Activated CD4-positive, alpha-beta memory T cell treated with anti-CD3 and anti-CD28 coated beads for 36 hours (primary cell): ENCODE measurements around the gene KCNB1. TPM values are rescaled to one million over a fixed set of nuclear protein-coding genes. Genes with fewer than 3 reads are reported as not detected.
"Not testable (repeated sequence)": the region's sequence is repeated elsewhere in the genome, so short reads cannot be mapped to it uniquely, and the experiment has no call there.

ENCODE experiments used
- CTCF ChIA-PET: fragments of 350-600 bp; sonication (Branson Sonifier 250); formaldehyde crosslinking; loops from one replicate; lab custom pipeline; 2021; ENCODE audit warnings: antibody characterized with exemption, inconsistent platforms; lab: Charles Lee
- POLR2A ChIA-PET: fragments of 350-600 bp; sonication (Branson Sonifier 250); formaldehyde crosslinking; loops from one replicate; lab custom pipeline; 2021; ENCODE audit warnings: antibody characterized with exemption; lab: Charles Lee
- DNase-seq: peaks from one replicate; pipeline ENCODE4 v3.0.0-alpha.2; 2020
- H3K27ac Mint-ChIP-seq: one replicate; pipeline ENCODE4 v1.8.0; 2021; ENCODE audit warnings: mixed read lengths
- H3K27me3 Mint-ChIP-seq: one replicate; pipeline ENCODE4 v1.8.0; 2021; ENCODE audit warnings: mixed read lengths
- H3K36me3 Mint-ChIP-seq: one replicate; pipeline ENCODE4 v1.8.0; 2021; ENCODE audit warnings: mixed read lengths
- H3K4me1 Mint-ChIP-seq: one replicate; pipeline ENCODE4 v1.8.0; 2021; ENCODE audit warnings: low read depth, mixed read lengths
- H3K4me3 Mint-ChIP-seq: one replicate; pipeline ENCODE4 v1.8.0; 2021; ENCODE audit warnings: mild to moderate bottlenecking, mixed read lengths
- H3K9me3 Mint-ChIP-seq: one replicate; pipeline ENCODE4 v1.8.0; 2021; ENCODE audit warnings: mixed read lengths
- intact Hi-C: fragments of 100-400 bp; cut with micrococcal nuclease; formaldehyde crosslinking; loops from one replicate; pipeline ENCODE4 v1.15.1; 2023
- total RNA-seq, 2 experiments: library from RNA; stranded (reverse); gene quantifications; one replicate each; pipeline ENCODE4 v1.2.3, GENCODE V29; 2021

The KCNB1 gene
- total RNA-seq, 2 experiments from 2014 or later: not detected

DNA sequence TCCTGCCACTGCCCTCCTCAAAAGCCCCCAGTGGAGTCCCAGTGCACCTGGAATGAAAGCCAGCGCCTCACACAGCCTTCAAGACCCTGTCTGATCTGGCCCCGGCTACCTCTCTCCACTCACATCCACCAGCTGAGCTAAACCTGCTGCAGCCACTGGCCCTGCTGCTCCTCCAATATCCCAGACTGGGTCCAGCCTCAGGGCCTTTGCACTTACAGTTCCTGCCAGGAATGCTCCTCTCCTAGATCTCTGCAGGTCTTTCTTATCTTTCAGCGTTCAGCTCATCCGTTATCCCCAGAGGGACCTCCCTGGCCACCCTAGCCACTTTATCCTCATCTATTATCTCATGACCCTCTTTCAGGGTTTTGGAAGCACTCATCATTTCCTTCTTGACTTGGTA is 68.8 kb downstream of the KCNB1 start:
- no peaks in the 10 kb centered on the region for H3K36me3 Mint-ChIP-seq
- ChIA-PET POLR2A (no interaction called here), CTCF (interaction anchor here (0.8 kb wide), 1 partner anchor 8 kb away, joined by 3 read pairs; no protein-coding TSS in a partner anchor)
- no peaks in the 10 kb centered on the region for H3K9me3 Mint-ChIP-seq
- H3K4me1 Mint-ChIP-seq: no peaks in the 10 kb centered on the region
- intact Hi-C loops: no loop called here
- no peak overlapping the region for H3K27ac Mint-ChIP-seq
- no peak overlapping the region for H3K4me3 Mint-ChIP-seq
- no peak for DNase-seq
- peaks cover 9% of the 10 kb centered on the region for H3K27me3 Mint-ChIP-seq

DNA sequence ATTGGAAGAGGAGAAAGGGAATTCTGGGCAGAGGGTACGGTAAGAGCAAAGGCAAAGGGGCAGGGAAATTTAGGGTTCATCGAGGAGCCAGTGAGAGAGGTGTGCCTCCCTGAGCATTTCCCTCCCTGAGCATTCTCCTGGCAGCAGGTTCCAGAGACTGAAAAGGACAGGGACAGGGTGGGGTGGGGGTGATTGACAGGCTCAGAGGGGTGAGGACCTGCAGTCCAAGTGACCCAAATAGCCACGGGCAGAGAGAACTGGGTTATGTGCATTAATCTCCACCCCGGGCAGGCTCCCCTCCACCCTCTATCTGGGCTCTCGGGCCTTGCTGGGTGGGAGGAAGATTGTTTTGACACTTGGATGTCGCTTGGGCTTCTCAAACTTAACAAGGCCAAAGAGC is 69.5 kb downstream of the KCNB1 start:
- no peak for DNase-seq
- no peaks in the 10 kb centered on the region for H3K36me3 Mint-ChIP-seq
- H3K27me3 Mint-ChIP-seq: peaks cover 11% of the 10 kb centered on the region
- intact Hi-C loops: no loop called here
- no peak overlapping the region for H3K4me3 Mint-ChIP-seq
- H3K27ac Mint-ChIP-seq: no peak overlapping the region
- ChIA-PET CTCF (no interaction called here), POLR2A (no interaction called here)
- H3K9me3 Mint-ChIP-seq: no peaks in the 10 kb centered on the region
- H3K4me1 Mint-ChIP-seq: no peaks in the 10 kb centered on the region

GRCh38 chr20:49412254-49412653 is 70.2 kb downstream of the KCNB1 start:
- POLR2A ChIA-PET: no interaction called here
- H3K36me3 Mint-ChIP-seq: no peaks in the 10 kb centered on the region
- no peak for DNase-seq
- H3K9me3 Mint-ChIP-seq: no peaks in the 10 kb centered on the region
- no peak overlapping the region for H3K4me3 Mint-ChIP-seq
- CTCF ChIA-PET: no interaction called here
- H3K27ac Mint-ChIP-seq: no peak overlapping the region
- no peaks in the 10 kb centered on the region for H3K4me1 Mint-ChIP-seq
- peaks cover 13% of the 10 kb centered on the region for H3K27me3 Mint-ChIP-seq
- intact Hi-C loops: no loop called here

DNA sequence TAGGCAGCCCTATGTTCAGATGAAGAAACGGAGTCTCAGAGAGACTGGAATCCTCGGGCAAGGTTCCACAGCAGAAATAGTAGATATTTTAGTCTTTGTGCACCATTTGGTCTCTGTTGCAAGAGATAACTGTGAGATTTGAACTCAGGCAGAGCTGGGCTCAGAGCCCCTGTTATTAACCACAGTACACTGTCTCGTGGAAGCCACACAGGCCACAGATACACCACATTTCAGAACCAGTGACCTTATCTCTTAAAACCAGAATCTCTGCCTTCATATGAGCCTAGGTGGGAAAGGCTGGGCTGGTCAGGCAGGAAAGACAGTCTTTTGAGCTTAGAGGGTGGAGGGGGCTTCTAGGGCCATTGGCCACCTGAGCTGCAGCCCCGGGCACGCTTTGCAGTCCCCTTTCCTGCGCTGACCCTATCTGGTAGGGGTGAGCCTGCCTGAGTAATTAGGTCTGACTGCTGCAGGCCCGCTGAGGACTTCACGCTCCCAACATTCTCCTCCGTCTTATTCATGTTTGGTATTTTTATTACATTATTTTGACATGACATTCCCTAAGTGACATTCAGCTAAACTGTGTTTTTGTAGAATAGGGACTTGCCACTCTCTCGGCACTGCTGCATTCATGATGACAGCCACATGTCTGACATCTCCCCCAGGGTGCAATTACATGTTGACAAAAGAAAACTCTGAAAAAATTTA is 71.1 kb downstream of the KCNB1 start:
- ChIA-PET CTCF (interaction anchor here (1.3 kb wide), 1 partner anchor 28 kb away, joined by 5 read pairs; no protein-coding TSS in a partner anchor), POLR2A (no interaction called here)
- H3K4me1 Mint-ChIP-seq: no peaks in the 10 kb centered on the region
- no peaks in the 10 kb centered on the region for H3K9me3 Mint-ChIP-seq
- DNase-seq: no peak
- no peak overlapping the region for H3K4me3 Mint-ChIP-seq
- H3K36me3 Mint-ChIP-seq: no peaks in the 10 kb centered on the region
- no peak overlapping the region for H3K27ac Mint-ChIP-seq
- intact Hi-C loops: no loop called here
- H3K27me3 Mint-ChIP-seq: peaks cover 13% of the 10 kb centered on the region

GRCh38 chr20:49409975-49410621 is 72.4 kb downstream of the KCNB1 start:
- peaks cover 14% of the 10 kb centered on the region for H3K27me3 Mint-ChIP-seq
- H3K36me3 Mint-ChIP-seq, H3K4me1 Mint-ChIP-seq, CTCF ChIA-PET, H3K9me3 Mint-ChIP-seq, POLR2A ChIA-PET, intact Hi-C loops, DNase-seq, H3K27ac Mint-ChIP-seq, H3K4me3 Mint-ChIP-seq: not testable (repeated sequence)

DNA sequence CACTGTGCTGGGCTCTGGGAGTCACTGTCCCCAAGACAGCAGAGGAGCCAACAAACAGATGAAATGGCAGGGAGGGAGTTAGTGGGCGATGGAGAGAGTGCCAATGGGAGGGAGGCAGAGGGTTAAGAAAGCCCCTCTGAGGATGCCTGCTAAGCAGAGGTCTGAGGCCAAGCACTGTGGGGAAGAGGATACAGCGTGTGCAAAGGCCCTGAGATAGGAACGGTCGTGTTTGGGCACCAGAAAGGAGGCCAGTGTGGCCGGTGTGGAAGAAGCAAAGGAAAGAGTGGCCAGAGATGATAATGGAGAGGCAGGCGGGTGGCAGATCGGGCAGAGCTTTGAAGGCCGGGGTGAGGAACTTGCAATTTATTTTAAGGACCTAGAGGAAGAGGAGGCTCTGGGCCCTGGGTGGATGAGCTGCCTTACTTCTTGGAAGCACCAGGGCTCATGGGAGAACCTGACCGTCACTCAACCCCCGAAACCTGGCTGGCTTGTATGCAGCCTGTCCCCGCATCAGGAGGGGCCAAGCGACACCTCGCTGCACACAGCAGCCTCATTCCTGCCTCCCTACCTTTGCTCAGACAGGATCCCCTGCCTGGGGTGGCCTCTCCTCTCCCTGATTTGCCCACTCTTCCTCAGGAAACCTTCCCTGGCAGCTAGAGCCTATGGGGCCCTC is 73.0 kb downstream of the KCNB1 start:
- Mint-ChIP-seq H3K9me3 (no peaks in the 10 kb centered on the region), H3K27me3 (peaks cover 16% of the 10 kb centered on the region), H3K4me1 (no peaks in the 10 kb centered on the region), H3K27ac (no peak overlapping the region), H3K36me3 (no peaks in the 10 kb centered on the region), H3K4me3 (no peak overlapping the region)
- ChIA-PET POLR2A (no interaction called here), CTCF (no interaction called here)
- intact Hi-C loops: no loop called here
- DNase-seq: no peak

DNA sequence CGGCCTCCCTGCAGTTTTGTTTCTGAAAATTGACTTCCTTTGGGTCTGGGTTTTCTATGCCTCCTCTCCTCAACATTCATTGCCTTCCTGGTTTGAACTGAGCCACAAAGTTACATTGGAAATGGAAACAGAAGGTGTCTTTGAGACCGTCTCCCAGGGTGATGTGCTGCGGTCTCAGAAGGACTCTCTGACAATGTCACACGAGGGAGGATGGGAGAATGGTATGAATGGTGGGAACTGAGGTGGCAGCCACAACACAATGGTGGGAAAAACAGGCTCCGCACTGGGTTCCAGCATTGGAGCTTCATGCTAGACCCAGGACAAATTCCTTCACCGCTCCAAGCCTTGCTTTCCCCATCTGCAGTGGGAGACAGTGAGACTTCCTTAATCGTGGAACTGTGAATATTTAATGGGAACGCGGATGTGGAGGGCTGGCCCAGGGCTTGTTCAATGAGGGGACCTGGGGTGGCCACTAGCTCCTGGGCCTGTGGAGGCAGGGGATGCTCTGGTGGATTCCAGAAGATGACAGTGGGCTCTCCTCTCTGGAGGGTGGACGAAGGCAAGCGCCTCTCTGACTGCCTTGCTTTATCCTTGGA is 73.9 kb downstream of the KCNB1 start:
- no peak overlapping the region for H3K27ac Mint-ChIP-seq
- ChIA-PET CTCF (no interaction called here), POLR2A (no interaction called here)
- intact Hi-C loops: no loop called here
- DNase-seq: no peak
- H3K36me3 Mint-ChIP-seq: no peaks in the 10 kb centered on the region
- no peaks in the 10 kb centered on the region for H3K9me3 Mint-ChIP-seq
- H3K27me3 Mint-ChIP-seq: peaks cover 13% of the 10 kb centered on the region
- H3K4me3 Mint-ChIP-seq: no peak overlapping the region
- no peaks in the 10 kb centered on the region for H3K4me1 Mint-ChIP-seq

DNA sequence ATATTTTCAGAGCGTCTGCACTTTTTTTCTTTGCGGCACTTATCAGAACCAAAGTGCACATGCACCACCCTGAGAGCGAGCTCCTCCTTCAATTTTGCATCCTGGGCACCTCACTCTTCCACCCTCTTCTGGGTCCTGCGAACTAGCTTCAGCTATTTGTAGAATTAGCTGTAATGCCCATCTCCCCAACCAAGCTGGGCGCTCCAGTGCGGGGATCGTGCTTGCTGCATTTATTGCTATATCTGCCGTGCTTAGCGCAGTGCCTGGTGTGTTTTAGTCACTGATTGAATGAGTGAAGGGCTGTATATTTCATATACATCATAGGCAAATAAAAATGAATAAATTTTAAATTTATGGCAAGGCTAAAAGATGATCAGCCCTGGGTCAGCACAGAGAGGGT is 75.8 kb downstream of the KCNB1 start:
- H3K4me3 Mint-ChIP-seq: no peak overlapping the region
- H3K27ac Mint-ChIP-seq: no peak overlapping the region
- CTCF ChIA-PET: no interaction called here
- no peaks in the 10 kb centered on the region for H3K36me3 Mint-ChIP-seq
- H3K27me3 Mint-ChIP-seq: peaks cover 10% of the 10 kb centered on the region
- no peak for DNase-seq
- no peaks in the 10 kb centered on the region for H3K9me3 Mint-ChIP-seq
- no peaks in the 10 kb centered on the region for H3K4me1 Mint-ChIP-seq
- intact Hi-C loops: no loop called here
- POLR2A ChIA-PET: no interaction called here

GRCh38 chr20:49405696-49406095 is 76.8 kb downstream of the KCNB1 start:
- Mint-ChIP-seq H3K36me3 (no peaks in the 10 kb centered on the region), H3K27ac (no peak overlapping the region), H3K27me3 (peaks cover 10% of the 10 kb centered on the region), H3K4me3 (no peak overlapping the region), H3K4me1 (no peaks in the 10 kb centered on the region), H3K9me3 (no peaks in the 10 kb centered on the region)
- CTCF ChIA-PET: interaction anchor here (0.8 kb wide), 1 partner anchor 8 kb away, joined by 3 read pairs; no protein-coding TSS in a partner anchor
- intact Hi-C loops: no loop called here
- POLR2A ChIA-PET: no interaction called here
- no peak for DNase-seq

- CTCF ChIA-PET: interaction anchor here (0.8 to 1.2 kb wide), 2 partner anchors 9 to 79 kb away, joined by 3 to 7 read pairs; no protein-coding TSS in a partner anchor
- peaks cover 10% of the 10 kb centered on the region for H3K27me3 Mint-ChIP-seq
- intact Hi-C loops: no loop called here
- no peak for DNase-seq
- no peaks in the 10 kb centered on the region for H3K4me1 Mint-ChIP-seq
- H3K27ac Mint-ChIP-seq: no peak overlapping the region
- POLR2A ChIA-PET: no interaction called here
- H3K9me3 Mint-ChIP-seq: no peaks in the 10 kb centered on the region
- no peak overlapping the region for H3K4me3 Mint-ChIP-seq
- no peaks in the 10 kb centered on the region for H3K36me3 Mint-ChIP-seq
Measured at GRCh38 chr20:49405062-49405683, 77.3 kb downstream of the KCNB1 start.

DNA sequence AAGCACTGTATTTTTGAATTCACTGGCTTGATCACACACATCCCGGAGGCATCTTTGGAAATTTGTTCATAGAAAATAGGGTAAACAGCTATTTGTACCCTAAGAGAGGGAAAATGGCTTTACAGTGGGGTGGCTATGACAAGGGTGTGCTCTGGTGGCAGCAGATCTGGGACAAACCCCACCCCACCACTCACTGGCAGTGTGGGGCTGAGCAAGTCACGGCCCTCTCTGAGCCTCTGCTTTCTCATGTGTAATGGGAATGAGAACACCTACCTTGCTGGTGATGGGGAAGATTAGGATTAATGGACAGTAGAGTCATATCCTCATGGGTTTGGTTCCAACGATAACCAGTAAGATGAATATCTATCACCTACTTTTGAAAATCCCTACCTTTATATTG is 78.0 kb downstream of the KCNB1 start:
- H3K36me3 Mint-ChIP-seq: no peaks in the 10 kb centered on the region
- POLR2A ChIA-PET: no interaction called here
- H3K4me3 Mint-ChIP-seq: no peak overlapping the region
- intact Hi-C loops: no loop called here
- CTCF ChIA-PET: interaction anchor here (1.2 kb wide), 1 partner anchor 80 kb away, joined by 7 read pairs; no protein-coding TSS in a partner anchor
- H3K9me3 Mint-ChIP-seq: no peaks in the 10 kb centered on the region
- no peaks in the 10 kb centered on the region for H3K4me1 Mint-ChIP-seq
- no peak overlapping the region for H3K27ac Mint-ChIP-seq
- DNase-seq: no peak
- H3K27me3 Mint-ChIP-seq: peaks cover 10% of the 10 kb centered on the region

DNA sequence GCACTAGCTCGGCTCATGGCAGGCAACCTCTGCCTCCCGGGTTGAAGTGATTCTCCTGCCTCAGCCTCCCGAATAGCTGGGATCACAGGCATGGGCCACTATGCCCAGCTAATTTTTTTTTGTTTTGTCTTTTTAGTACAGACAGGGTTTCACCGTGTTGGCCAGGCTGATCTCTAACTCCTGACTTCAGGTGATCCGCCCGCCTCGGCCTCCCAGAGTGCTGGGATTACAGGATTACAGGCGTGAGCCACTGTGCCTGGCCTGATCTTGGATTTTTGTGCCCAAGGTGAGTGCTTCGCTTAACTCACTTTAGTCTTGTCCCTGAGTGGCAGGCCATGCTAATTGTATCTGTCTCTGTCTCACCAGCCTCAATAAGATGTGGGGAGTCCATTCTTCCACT is 78.6 kb downstream of the KCNB1 start:
- H3K4me3 Mint-ChIP-seq: no peak overlapping the region
- no peak overlapping the region for H3K27ac Mint-ChIP-seq
- no peaks in the 10 kb centered on the region for H3K36me3 Mint-ChIP-seq
- H3K9me3 Mint-ChIP-seq: no peaks in the 10 kb centered on the region
- no peak for DNase-seq
- intact Hi-C loops: no loop called here
- peaks cover 7% of the 10 kb centered on the region for H3K27me3 Mint-ChIP-seq
- CTCF ChIA-PET: no interaction called here
- POLR2A ChIA-PET: no interaction called here
- H3K4me1 Mint-ChIP-seq: no peaks in the 10 kb centered on the region
